ENCODE measurements around the gene LIMCH1. TPM values are rescaled to one million over a fixed set of nuclear protein-coding genes. Genes with fewer than 3 reads are reported as not detected.

LIMCH1 gene
- total RNA-seq, 1 donor from 2014 or later: 7.1 TPM

- H4K20me1 ChIP-seq (ENCODE audit: insufficient read depth, low read length): peaks cover 6% of the 10 kb centered on the region
- H3K79me2 ChIP-seq (ENCODE audit: insufficient read depth, low read length): no peaks in the 10 kb centered on the region
- TF ChIP-seq EZH2 (IDR thresholded peaks at IDR 0.05; ENCODE audit: insufficient read depth, low read length) (peak; percentile 73), CTCF (IDR thresholded peaks at IDR 0.05; ENCODE audit: insufficient read depth, low read depth, low read length) (no peak)
- peaks cover 31% of the 10 kb centered on the region for H3K9me3 Mint-ChIP-seq (ENCODE audit: unreplicated experiment)
- FAIRE-seq (no peak), DNase-seq (ENCODE audit: low read depth) (no peak)
- no peak overlapping the region for H2AFZ ChIP-seq (ENCODE audit: low read depth, low read length)
- H3K9me3 ChIP-seq (ENCODE audit: insufficient read depth, low read depth, low read length): peaks cover 3% of the 10 kb centered on the region
- H3K9ac ChIP-seq (ENCODE audit: low read length): no peak overlapping the region
- H3K4me3 ChIP-seq (ENCODE audit: insufficient read depth, low read depth, low read length): no peak overlapping the region
- H3K27ac Mint-ChIP-seq (ENCODE audit: unreplicated experiment): no peak overlapping the region
- H3K36me3 Mint-ChIP-seq (ENCODE audit: low read depth, unreplicated experiment): peaks cover 2% of the 10 kb centered on the region
- H3K27me3 Mint-ChIP-seq (ENCODE audit: low read depth, unreplicated experiment): peaks cover 90% of the 10 kb centered on the region
- peaks cover 2% of the 10 kb centered on the region for H3K4me1 Mint-ChIP-seq (ENCODE audit: low read depth, unreplicated experiment)
- H3K4me1 ChIP-seq (ENCODE audit: insufficient read depth, low read length): peaks cover 2% of the 10 kb centered on the region
- H3K27ac ChIP-seq (ENCODE audit: low read depth, low read length): no peak overlapping the region
- no peaks in the 10 kb centered on the region for H3K36me3 ChIP-seq (ENCODE audit: insufficient read depth, low read length)
- peaks cover 90% of the 10 kb centered on the region for H3K27me3 ChIP-seq (ENCODE audit: insufficient read depth, low read length)
- no peak overlapping the region for H3K4me2 ChIP-seq (ENCODE audit: low read length)
- no peak overlapping the region for H3K4me3 Mint-ChIP-seq (ENCODE audit: unreplicated experiment)
Observed at GRCh38 chr4:41749631-41750039, 211.7 kb downstream of the LIMCH1 start.

Other genes starting within 250 kb of the LIMCH1 start
- not detected in 2 replicates for gene PHOX2B, start 210.6 kb downstream of the LIMCH1 start, total RNA-seq